GM12892 (cell line): ENCODE measurements around the gene TOM1L2.

ENCODE experiments used
- POLR2A ChIP-seq: IDR thresholded peaks from 2 replicates; pipeline ENCODE4 v1.6.1; 2011; ENCODE audit warnings: low read depth, low read length, control low read depth
- POLR2AphosphoS5 ChIP-seq: IDR thresholded peaks from 2 replicates; pipeline ENCODE4 v1.6.1; 2011; ENCODE audit warnings: low read depth, low read length, control low read depth
- TAF1 ChIP-seq: IDR thresholded peaks from 2 replicates; pipeline ENCODE4 v1.6.1; 2011; ENCODE audit warnings: low read depth, mild to moderate bottlenecking, control low read depth, low read length, borderline replicate concordance

- no peak for TF ChIP-seq TAF1
- TF ChIP-seq POLR2A = no peak
- no peak for TF ChIP-seq POLR2AphosphoS5
These were observed 103.3 kb downstream of the TOM1L2 start for GRCh38 chr17:17868641-17869522.
